ENCODE measurements around the gene PTPRG.

The PTPRG gene

DNA sequence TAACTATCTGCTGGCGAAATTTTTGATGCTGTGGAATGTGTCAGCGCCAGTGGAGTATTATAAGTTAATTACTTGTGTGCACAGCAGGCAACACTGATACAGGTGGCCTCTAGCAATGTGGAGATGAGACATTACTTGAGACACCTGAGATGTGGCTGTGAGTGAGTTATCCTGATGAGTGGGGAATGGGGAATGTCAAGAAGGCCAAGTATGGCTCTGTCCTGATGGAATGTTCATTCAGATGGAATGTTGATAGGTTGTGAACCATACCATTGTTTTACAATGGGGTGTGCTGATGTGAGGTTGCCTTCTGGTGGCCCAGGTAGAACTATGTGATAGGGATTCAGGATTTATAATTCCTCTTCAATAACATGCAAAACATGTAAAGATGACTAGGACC lies 404.8 kb downstream of the PTPRG start:
- no peak for DNase-seq (ENCODE audit: low spot score)

DNA sequence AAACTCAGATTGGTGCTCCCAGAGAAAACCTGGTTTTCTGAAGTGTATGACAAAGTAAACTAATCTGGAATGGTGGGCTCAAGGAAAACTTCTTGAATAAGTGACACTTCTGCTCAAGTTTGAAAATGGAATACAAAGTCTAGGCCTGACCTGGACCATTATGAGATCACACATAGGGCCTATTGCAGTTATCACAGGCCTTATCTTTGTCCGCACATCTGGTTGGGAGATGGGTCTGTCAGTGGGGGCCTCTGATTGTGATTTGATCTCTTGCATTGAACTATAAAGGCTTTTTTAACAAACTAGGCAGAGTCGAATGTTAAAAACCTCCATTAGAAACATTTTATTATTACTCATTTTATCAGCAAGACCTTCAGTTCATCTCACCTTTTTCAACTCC lies 405.6 kb downstream of the PTPRG start:
- no peak for DNase-seq (ENCODE audit: low spot score)

DNA sequence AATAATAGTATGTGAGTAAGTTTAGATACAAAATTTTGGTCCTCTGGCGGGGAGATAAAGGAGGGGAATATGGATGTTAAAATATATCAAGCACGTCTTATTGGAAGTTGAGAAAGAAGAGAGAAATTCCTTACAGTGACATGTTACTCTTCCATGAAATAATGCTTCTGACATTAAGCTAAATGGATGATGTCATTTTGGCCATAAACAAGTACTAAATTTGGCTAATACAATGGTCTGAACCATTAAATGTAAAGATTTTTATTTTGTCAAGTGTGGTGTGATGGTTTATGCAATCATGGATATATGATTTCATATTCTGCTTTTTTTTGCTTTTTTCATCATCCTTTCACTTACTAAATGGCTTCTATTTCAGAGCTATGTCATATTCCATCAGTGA lies 406.6 kb downstream of the PTPRG start:
- DNase-seq (ENCODE audit: low spot score), result no peak

DNA sequence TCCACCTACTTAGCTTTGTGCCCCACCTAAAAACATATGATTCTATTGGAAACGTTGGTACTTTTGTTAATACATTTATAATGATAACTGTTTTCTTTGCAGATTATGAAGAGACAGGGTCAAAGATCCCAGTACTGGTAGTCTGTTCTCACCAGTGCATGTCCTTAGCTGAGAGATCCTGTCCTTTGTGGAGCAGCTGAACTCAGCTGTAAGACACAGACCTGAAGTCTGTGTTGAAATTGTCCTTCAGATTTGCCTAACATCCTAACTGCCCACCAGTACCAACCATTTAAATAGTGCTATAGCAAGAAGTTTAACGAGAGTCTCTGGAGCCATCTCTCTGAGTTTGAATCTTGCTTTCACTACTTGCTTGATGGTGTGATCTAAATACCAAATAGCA lies 413.3 kb downstream of the PTPRG start:
- no peak for DNase-seq (ENCODE audit: low spot score)

DNA sequence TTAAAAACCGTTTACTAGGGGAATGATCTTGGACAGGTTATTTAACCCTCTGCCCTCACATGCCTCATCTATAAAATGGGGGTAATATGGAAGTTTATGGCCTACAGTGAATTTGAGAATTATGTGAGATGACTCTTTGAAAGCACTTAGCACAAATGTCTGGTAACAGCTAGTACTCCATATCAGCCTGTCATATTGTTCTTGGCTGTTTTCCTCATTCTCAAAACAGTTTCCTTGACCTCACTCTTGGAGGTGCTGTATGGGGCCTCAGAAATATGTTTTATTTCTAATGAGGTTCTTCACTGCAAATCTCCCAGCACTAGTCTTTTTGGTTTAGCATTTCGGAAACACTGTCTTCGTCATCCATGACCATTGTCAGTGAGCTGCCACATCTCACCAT lies 413.8 kb downstream of the PTPRG start:
- no peak for DNase-seq (ENCODE audit: low spot score)

DNA sequence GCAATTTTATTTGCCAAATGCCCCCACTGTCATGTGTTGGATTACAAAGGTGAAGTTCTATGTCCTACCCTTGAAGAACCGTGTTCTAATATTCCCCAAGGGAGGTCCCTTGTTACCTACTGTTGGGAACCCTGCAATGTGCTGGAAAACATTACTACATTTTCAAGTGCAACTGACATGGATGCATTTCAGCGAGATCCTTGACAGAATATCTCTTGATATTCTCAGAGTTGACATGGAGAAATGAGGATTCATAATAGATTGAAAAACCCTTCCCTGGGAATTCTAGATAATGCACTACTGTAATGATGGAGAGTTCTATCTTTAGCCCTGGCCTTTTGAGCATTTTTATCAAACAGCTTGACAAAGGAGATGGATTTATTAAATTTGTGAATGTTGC lies 414.6 kb downstream of the PTPRG start:
- no peak for DNase-seq (ENCODE audit: low spot score)

DNA sequence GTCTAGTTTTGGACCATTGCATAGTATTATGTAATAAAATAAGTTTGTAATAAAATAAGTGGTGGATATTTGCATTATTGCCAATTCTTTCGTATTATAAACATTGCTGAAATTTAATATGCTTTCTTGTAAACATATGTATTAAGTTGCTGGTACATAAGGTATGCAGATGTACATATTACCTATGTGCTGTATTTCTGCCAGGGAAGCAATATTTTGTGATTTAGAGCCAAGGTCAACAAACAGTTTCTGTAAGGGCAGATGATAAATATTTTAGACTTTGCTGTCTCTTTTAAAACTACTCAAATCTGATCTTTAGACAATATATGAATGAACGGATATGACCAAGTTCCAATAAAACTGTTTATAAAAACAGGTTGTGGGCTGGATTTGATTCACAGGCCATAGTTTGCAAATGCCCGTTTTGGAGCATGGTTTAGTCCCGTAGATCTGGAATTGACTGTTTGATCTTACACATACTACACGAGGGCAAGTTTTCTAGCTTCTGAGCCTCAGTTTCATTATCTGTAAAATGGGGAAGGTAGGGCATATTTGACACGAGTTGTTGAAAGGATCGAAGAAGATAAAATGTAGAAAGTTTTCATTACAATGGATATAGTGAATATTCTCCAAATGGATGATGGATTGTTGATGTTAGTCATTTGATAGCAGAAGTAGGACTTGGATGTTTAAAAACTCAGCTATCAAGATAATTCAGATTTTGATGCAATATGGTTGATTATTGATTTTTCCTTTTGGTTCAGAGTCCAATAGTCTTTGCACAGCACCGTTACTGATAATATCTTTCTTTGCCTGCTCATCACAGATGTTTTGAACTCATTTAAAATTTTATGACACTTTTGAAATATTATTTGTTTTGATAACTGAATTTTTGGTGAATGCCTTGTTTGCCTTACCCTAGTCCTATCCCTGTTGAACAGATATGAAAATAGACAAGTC lies 417.4 kb downstream of the PTPRG start:
- no peak for DNase-seq (ENCODE audit: low spot score)

DNA sequence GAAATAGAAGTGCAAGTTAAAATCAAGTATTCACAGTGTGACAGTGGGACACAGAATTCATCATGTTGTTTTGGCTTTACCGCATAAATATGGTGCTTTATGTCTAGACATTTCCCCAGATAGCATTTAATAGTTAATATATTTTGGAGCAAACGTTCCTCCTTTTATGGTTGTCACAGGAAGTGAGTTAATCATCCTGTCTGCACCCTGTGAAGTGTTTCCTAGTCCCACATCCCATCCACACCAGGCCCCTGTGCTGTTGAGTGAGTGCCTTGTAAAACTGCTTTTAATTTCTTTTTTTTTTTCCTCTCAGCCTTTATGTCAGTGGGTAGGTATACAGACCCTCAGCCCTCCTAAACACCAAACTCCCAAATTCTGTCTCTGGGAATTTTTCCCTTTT lies 418.3 kb downstream of the PTPRG start:
- DNase-seq (ENCODE audit: low spot score), result no peak

DNA sequence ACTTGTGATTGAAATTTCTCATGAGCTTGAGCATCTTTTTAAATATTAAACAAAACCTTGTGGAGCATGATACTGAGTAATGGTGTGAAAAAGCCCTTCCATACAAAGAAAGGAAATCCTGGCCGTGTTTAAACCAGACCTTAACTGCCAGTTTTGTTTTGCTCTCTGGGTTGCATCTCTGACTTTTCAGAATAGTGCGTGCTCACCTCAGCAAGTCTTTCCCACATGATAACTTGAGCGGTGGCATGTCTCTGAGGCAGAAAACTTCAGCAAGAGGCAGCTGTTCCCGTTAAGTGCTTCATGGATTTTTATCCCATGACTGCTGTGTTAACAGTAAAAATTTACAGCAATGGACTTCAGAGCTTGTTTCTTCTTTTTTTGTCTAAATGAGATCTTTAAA lies 418.7 kb downstream of the PTPRG start:
- DNase-seq (ENCODE audit: low spot score), result no peak

DNA sequence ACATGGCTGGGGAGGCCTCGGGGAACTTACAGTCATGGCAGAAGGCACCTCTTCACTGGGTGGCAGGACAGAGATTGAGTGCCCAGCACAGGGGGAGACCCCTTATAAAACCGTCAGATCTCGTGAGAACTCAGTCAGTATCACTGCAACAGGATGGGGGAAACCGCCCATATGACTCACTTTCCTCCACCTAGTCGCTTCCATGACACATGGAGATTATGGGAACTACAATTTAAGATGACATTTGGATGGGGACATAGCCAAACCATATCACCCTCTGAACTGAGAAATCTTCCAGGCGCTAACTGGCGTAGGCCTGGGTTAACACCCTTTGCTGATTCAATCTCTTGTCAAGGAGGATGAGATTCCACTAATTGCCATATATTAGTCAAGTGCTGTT lies 419.7 kb downstream of the PTPRG start:
- DNase-seq (ENCODE audit: low spot score), result no peak

DNA sequence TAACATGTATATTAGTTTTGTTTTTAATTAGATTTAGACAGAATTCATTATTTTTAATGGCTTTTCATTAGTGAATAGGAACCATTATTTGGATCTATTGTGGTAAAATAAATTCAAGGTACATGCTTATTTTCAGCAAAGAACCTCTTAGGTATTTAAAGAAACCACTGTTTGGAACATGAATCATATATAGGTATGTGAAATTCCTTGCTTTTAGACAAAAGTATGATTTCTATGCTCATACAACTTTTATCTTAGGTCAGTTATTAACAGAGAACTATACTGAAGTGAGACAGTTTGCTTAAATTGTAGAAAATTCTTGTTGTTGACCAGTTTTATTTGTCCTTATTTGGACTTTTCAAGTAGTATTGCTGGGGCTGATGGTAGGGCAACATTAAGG lies 422.1 kb downstream of the PTPRG start:
- DNase-seq (ENCODE audit: low spot score), result no peak

DNA sequence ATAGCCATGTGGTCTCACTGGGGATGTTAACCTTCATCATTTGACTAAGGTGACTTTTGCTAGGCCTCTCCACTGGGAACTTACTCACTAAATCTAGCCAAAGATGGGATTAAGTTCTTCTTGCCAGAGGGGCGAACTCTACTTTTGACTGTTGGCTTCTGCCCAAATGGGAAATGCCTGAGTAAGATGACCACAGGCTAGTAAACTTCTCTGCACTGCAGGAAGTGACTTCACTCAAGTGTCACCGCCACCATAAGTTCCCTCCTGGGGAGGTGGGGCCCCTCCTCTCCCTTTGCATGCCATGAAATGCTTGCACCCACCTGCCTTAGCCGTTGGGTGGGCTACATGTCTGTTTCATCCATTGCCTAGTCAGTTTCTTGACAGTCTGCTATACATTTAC lies 423.6 kb downstream of the PTPRG start:
- DNase-seq (ENCODE audit: low spot score), result no peak

DNA sequence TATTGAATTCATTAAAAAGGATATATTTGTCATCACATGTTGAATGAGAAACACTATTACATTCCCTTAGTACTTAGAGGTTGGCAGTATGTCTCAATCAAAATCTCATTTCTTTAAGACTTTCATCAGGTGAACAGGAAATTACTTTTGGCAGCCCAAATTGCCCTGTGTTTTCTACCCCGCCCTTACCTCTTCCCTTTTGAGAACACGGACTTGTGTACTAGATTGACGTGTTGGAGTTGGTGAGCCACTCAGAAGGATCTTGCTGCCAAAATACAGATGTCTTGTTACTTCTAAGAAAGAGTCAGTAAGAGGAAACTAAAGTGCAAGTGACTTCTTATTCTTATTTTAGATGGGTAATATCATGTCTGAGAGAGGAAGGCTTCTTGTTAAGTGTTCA lies 425.1 kb downstream of the PTPRG start:
- no peak for DNase-seq (ENCODE audit: low spot score)

DNA sequence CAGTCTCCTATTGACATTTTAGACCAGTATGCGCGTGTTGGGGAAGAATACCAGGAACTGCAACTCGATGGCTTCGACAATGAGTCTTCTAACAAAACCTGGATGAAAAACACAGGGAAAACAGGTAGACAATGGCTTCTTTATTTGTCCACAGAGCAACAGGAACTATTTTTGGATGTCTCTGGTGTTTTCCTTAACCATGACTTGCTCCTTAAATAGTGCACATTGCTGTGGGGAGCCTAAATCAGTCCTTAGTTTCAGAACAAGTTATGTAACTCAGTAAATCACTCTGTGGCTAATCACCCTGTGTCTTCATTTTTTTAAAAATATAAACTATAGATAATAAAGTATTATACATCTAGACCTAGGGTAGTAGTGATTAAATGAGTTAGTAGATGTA lies 428.3 kb downstream of the PTPRG start:
- DNase-seq (ENCODE audit: low spot score), result no peak

DNA sequence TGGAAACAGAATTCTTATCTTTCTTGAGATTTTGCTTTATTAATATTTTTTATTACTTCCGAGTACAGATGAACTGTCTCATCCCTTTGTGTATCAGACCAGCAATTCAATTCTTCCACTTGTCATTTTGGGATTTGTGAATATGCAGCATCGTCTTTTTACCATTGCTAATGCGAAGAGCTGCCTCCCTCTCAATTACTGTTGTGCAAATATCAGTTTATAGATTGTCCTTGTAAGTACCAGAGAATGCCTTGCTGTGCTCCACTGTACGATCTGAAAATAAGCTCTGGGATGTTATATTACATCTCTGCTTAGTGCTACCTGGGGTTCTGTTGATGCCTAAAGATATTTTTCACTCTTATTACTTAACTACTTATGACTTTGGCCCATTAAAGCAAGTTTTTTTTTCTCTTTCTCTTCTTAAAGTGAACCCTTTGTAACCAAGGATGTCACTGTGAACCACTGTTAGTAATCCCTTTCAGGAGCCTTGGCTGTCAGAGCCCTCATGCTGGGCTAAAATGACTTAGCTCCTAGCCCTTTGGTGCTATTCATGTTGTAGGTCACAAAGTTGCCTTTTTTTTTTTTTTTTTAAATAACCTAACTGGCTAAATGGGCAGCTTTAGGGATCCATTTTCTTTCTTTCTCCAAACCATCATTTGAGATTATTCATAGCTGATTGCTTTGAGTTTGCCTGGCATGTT lies 429.1 kb downstream of the PTPRG start:
- no peak for DNase-seq (ENCODE audit: low spot score)

DNA sequence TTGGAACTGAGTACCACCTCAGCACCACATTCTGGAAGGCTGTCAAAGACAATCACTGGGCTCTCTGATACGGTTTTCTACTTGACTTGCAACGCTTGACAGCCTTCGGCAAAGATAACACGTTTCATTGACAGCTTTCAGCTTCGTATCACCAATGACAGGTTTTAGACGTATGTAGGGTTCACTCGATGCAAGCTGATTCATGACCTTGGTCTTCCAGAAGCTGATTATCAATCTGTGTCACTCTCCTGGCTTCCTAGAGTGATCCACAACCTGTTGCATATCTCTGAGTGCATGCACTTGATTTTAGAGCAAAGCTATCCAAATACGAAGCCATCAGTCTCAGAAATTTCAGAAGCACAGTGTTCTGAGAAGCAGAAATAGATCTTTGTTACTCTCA lies 430.3 kb downstream of the PTPRG start:
- DNase-seq (ENCODE audit: low spot score), result no peak

DNA sequence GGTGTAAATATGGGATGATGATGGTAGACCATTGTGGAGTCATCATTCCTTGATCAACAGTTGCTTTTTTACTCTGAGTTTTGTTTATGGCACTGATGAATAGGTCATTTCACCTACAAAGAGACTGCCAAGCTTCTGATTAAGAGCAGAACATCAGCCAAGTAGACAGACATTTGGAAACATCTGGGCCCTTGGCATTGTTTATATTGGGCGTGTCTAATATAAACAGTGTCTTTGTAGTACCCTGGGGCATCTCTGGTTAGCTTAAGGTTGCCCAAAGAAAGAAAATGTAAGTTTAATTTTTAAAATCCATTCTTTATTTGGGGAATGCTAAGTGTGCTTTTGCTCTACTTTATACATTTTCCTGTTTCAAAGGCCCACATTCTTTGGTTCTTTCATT lies 435.0 kb downstream of the PTPRG start:
- DNase-seq (ENCODE audit: low spot score), result no peak

DNA sequence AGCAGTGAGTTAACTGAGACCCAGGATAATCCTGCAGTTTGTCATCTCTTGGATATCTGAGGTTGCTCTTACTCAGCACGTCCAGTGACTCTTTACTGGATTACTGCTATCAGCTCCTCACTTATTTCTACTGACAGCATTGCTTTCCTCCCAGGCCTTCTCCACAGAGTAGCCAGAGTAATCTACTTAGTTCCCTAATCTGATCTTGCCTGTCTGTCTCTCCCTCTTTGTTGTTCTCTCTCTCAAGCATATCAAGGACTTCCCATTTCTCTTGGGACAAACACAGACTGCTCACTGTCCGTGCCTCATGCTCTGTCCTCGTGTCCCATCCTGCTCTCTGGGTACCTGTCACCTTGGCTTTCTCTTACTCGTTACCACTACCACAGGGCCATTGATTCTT lies 435.7 kb downstream of the PTPRG start:
- no peak for DNase-seq (ENCODE audit: low spot score)

DNA sequence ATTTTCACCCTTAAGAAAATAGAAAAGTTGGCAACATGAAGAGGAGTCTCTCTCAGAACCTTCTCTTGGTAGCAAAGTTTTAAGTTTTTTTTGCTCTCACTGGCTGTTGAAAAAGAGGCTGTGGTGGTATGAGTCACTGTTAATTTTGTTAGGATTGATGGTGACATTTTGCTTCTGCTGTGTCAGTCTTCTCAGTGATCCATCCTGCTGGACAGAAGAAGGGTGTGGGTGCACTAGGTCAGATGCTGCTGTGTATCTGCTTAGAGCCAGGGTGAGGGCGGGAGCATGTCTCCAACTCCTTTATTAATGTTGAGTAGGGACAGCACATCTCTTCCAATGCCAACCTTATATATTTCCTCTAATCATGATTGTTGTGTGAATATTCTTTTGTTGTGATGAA lies 442.5 kb downstream of the PTPRG start:
- no peak for DNase-seq (ENCODE audit: low spot score)

DNA sequence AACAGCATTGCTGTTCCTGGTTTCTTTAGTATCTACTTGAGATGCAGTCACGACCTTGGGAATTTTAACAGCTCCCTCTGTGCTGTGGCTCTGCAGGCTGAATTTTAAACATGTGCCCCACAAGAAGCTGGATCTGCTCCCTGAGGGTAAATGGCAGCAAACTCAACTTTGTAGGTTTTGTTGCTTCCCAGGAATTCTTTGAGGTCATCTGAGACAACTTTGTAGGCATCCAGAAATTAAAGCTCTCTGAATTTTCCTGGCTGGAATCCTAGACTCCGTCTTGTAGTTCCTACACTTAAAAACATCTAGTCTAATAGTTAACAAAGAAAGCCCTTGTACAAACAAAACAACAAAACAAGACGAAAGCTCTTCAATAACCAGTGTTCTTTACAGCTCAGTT lies 445.7 kb downstream of the PTPRG start:
- DNase-seq (ENCODE audit: low spot score), result no peak

DNA sequence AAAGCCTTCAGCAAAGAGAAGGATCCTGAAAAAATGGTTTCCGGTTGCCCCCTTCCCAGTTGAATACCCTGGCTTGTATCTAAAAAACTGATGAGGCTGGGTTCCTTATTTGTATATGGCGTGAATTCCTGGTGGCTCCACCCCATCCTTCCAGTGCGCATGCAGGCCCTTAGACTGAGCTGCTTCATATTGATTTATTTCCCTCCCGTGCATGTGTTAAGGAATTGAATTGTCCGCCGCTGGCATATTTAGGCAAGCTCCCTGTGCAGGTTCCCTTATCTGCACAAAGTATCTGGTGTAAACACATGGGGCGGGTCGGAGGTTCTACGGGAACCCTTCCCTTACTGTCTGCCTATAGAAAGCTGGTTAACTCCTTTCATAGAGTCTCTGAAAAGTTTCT lies 449.6 kb downstream of the PTPRG start:
- DNase-seq (ENCODE audit: low spot score), result no peak

DNA sequence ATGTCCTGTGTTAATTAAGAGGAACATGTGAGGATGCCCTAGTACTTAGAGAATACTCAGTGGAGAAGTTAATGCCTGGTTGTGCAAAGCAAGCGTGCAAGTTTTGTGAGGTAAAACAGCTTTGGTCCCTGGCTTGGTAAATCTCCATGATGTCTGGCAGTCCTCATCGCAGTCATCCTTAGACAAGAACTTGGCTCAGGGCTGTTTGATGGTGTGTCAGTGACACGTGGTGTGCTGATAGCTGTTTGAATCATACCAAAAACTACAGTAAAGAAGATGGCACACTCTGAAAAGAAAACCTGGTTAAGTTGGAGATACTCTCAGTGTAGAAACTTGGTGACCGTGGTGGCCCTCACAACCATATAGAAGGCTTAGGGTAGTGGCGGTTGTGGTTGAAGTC lies 450.3 kb downstream of the PTPRG start:
- no peak for DNase-seq (ENCODE audit: low spot score)

DNA sequence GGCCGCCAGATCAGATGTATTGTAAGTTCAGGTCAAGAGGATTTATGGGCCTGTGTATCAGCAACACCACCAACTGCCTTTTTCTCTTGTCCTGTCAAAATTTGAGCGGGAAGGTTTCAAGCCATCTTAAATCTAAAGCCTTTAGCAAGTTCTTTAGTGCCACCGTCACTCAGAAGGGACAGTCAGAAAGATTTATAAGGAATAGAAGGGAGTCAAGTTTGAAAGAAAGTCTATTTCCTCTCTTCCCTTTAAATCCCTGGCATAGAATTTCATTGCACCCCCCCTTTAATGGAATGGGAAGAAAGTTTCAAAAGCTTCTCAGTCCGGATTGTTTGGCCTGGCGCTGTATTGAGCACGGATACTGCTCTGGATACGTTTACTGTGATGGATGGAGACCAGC lies 452.6 kb downstream of the PTPRG start:
- no peak for DNase-seq (ENCODE audit: low spot score)

DNA sequence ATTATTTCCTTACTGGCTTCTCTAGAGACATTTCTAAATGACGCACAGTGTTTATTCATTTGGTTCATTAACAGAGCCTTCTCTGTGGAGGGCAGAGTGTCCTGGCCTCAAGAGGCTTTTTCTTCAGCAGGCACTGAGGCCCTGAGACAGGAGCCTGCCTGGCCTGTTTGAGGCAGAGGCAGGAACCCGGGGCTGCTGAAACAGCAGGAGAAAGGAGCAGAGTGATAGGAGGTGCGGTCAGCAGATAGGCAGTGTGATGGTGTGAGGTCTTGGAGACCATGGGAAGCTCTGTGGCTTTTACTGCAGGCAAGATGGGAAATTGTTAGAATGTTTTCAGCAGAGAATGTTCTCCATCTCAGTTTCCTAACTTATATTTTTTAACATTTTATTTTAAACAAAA lies 453.7 kb downstream of the PTPRG start:
- DNase-seq (ENCODE audit: low spot score), result no peak

Measured in CD4-positive, alpha-beta T cell treated with Interleukin-2 at 100 ng/mL for 4 hours (primary cell).